ENCODE measurements around the gene STOX1. TPM values are rescaled to one million over a fixed set of nuclear protein-coding genes. Genes with fewer than 3 reads are reported as not detected.
"Not testable (repeated sequence)": the region's sequence is repeated elsewhere in the genome, so short reads cannot be mapped to it uniquely, and the experiment has no call there.

The STOX1 gene
- total RNA-seq, 1 donor from 2014 or later = 2.5 TPM

GRCh38 chr10:68828083-68828601, 811 bp downstream of the STOX1 start:
- H3K4me1 ChIP-seq; H3K9me3 ChIP-seq; H3K27me3 ChIP-seq (ENCODE audit: low read depth); DNase-seq; H3K36me3 ChIP-seq; H3K27ac ChIP-seq; intact Hi-C loops (cut with DNase I): not testable (repeated sequence)
- peak overlapping the region; percentile 38 for H3K4me3 ChIP-seq
- ATAC-seq = peak; percentile 33 to 37

GRCh38 chr10:68828833-68829232, 1.5 kb downstream of the STOX1 start:
- no peaks in the 10 kb centered on the region for H3K27me3 ChIP-seq (ENCODE audit: low read depth)
- H3K9me3 ChIP-seq = no peaks in the 10 kb centered on the region
- no peak overlapping the region for H3K27ac ChIP-seq
- ATAC-seq (no peak), DNase-seq (no peak)
- peaks cover 7% of the 10 kb centered on the region for H3K4me1 ChIP-seq
- no peaks in the 10 kb centered on the region for H3K36me3 ChIP-seq
- H3K4me3 ChIP-seq = no peak overlapping the region
- TF ChIP-seq CTCF (IDR thresholded peaks at IDR 0.05) = no peak
- intact Hi-C loops (cut with DNase I) = no loop called here

- intact Hi-C loops (cut with DNase I) = no loop called here
- Histone ChIP-seq H3K36me3 (no peaks in the 10 kb centered on the region), H3K27me3 (ENCODE audit: low read depth) (no peaks in the 10 kb centered on the region), H3K9me3 (no peaks in the 10 kb centered on the region), H3K4me3 (no peak overlapping the region), H3K27ac (no peak overlapping the region), H3K4me1 (peaks cover 7% of the 10 kb centered on the region)
- no peak for TF ChIP-seq CTCF (IDR thresholded peaks at IDR 0.05)
- no peak for ATAC-seq
- no peak for DNase-seq
Measured at GRCh38 chr10:68829521-68829920, 2.2 kb downstream of the STOX1 start.

GRCh38 chr10:68829952-68830351, 2.6 kb downstream of the STOX1 start:
- DNase-seq = no peak
- no peak overlapping the region for H3K27ac ChIP-seq
- intact Hi-C loops (cut with DNase I) = no loop called here
- peaks cover 7% of the 10 kb centered on the region for H3K4me1 ChIP-seq
- no peaks in the 10 kb centered on the region for H3K36me3 ChIP-seq
- H3K9me3 ChIP-seq = no peaks in the 10 kb centered on the region
- no peak for ATAC-seq
- TF ChIP-seq CTCF (IDR thresholded peaks at IDR 0.05) = no peak
- no peaks in the 10 kb centered on the region for H3K27me3 ChIP-seq (ENCODE audit: low read depth)
- H3K4me3 ChIP-seq = no peak overlapping the region

- no peak for TF ChIP-seq CTCF (IDR thresholded peaks at IDR 0.05)
- intact Hi-C loops (cut with DNase I) = no loop called here
- H3K27ac ChIP-seq = no peak overlapping the region
- no peaks in the 10 kb centered on the region for H3K9me3 ChIP-seq
- no peak overlapping the region for H3K4me3 ChIP-seq
- no peak for ATAC-seq
- no peaks in the 10 kb centered on the region for H3K36me3 ChIP-seq
- peaks cover 1% of the 10 kb centered on the region for H3K4me1 ChIP-seq
- no peak for DNase-seq
- no peaks in the 10 kb centered on the region for H3K27me3 ChIP-seq (ENCODE audit: low read depth)
Measured at GRCh38 chr10:68831961-68832455, 4.7 kb downstream of the STOX1 start.

GRCh38 chr10:68832601-68833000, 5.3 kb downstream of the STOX1 start:
- ATAC-seq (no peak), DNase-seq (no peak)
- no peak for TF ChIP-seq CTCF (IDR thresholded peaks at IDR 0.05)
- Histone ChIP-seq H3K36me3 (no peaks in the 10 kb centered on the region), H3K4me1 (no peaks in the 10 kb centered on the region), H3K9me3 (no peaks in the 10 kb centered on the region), H3K27me3 (ENCODE audit: low read depth) (no peaks in the 10 kb centered on the region), H3K27ac (no peak overlapping the region), H3K4me3 (no peak overlapping the region)
- intact Hi-C loops (cut with DNase I) = no loop called here
